ENCODE measurements around the gene TYW3. TPM values are rescaled to one million over a fixed set of nuclear protein-coding genes. Genes with fewer than 3 reads are reported as not detected.

The TYW3 gene
- total and polyA plus RNA-seq, 2 of the 13 experiments (the other 11 are each of a cell fraction or from before 2014, with no cell fraction given): 17.6 to 45.8 TPM

- TF ChIP-seq ZNF609 (CRISPR knock-in tag; IDR thresholded peaks at IDR 0.05; ENCODE audit: borderline replicate concordance): no peak
- no peak for TF ChIP-seq ZNF510 (CRISPR knock-in tag; IDR thresholded peaks at IDR 0.05; ENCODE audit: low read depth)
- no peak for TF ChIP-seq ZNF678 (CRISPR knock-in tag; IDR thresholded peaks at IDR 0.05)
- TF ChIP-seq SOX5 (CRISPR knock-in tag; IDR thresholded peaks at IDR 0.05; ENCODE audit: borderline replicate concordance): peak; percentile 57; the same call in 1 of the 2 replicates
- peak; percentile 76 for TF ChIP-seq ZNF792 (CRISPR knock-in tag; IDR thresholded peaks at IDR 0.05)
- no peak for TF ChIP-seq ZNF639 (CRISPR knock-in tag; conservative IDR thresholded peaks at IDR 0.05)
- peak; percentile 40; the same call in 1 of the 2 replicates for TF ChIP-seq MEF2D (CRISPR knock-in tag; IDR thresholded peaks at IDR 0.05)
- no peak for TF ChIP-seq RAD21 (CRISPR knock-in tag; IDR thresholded peaks at IDR 0.05)
- no peak for TF ChIP-seq THAP11 (CRISPR knock-in tag; IDR thresholded peaks at IDR 0.05)
- TF ChIP-seq ZNF772 (CRISPR knock-in tag; IDR thresholded peaks at IDR 0.05): no peak
- TF ChIP-seq TFE3 (CRISPR knock-in tag; IDR thresholded peaks at IDR 0.05): peak; percentile 57; the same call in 1 of the 2 replicates
- TF ChIP-seq ZNF574 (CRISPR knock-in tag; IDR thresholded peaks at IDR 0.05): no peak
- TF ChIP-seq TRIM24 (CRISPR knock-in tag; IDR thresholded peaks at IDR 0.05): no peak
- TF ChIP-seq ARID5B (CRISPR knock-in tag; IDR thresholded peaks at IDR 0.05): peak; percentile 60
Measured at GRCh38 chr1:74729741-74730478, 3.0 kb upstream of the TYW3 start (continued).

All from HepG2 (cell line).